NOMO-1 treated with dmso at 0.1 percent for 144 hours (cell line): ENCODE results near the gene PEX11A.

ENCODE experiments used
- DNase-seq: peaks from one replicate; lab custom pipeline; 2025; ENCODE audit not compliant: unreplicated experiment; lab: John Stamatoyannopoulos, UW

The PEX11A gene

GRCh38 chr15:89677381-89677780, 13.2 kb downstream of the PEX11A start:
- no peak for DNase-seq

DNA sequence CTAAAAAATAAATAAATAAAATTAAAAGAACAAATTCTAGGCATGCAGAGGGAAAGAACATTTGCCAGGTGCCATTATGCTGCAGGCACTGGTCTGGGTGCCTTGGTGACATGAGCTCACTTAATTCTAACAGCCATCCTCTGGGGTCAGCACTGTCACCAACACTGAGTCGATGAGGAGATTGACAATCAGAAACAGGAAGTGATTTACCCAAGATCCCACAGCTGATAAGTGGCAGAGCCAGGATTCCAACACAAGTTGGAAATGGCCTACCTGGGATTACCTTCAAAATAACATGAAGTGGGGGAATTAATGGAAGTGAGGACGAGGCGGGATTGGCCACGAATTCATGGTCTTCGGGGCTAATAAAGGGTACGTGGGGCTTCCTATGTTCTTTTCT, 14.9 kb downstream of the PEX11A start:
- DNase-seq = no peak

- no peak for DNase-seq
These were observed 16.0 kb downstream of the PEX11A start for GRCh38 chr15:89674526-89674925.

GRCh38 chr15:89673165-89673512, 17.4 kb downstream of the PEX11A start:
- no peak for DNase-seq

GRCh38 chr15:89672221-89673164, 18.1 kb downstream of the PEX11A start:
- no peak for DNase-seq

DNA sequence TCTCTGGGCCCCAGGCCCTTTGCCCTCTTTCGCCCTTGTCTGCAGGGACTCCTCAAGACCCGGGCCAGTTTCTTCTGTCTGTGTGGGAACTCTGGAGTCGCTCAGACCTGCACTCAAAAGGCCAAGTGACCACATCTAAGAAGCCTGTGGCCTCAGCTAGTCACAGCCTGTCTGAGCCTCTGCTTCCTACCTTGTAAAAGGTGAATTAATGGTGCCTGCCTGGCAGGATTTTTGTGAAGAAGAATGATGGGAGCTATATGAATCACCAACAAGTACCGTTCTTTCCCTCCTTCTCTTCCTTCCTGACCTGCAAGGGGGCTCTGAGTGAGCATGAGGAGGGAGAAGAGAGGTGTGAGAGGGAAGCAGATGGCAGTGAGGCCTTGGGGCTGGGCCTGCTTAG, 18.9 kb downstream of the PEX11A start:
- DNase-seq = no peak

DNA sequence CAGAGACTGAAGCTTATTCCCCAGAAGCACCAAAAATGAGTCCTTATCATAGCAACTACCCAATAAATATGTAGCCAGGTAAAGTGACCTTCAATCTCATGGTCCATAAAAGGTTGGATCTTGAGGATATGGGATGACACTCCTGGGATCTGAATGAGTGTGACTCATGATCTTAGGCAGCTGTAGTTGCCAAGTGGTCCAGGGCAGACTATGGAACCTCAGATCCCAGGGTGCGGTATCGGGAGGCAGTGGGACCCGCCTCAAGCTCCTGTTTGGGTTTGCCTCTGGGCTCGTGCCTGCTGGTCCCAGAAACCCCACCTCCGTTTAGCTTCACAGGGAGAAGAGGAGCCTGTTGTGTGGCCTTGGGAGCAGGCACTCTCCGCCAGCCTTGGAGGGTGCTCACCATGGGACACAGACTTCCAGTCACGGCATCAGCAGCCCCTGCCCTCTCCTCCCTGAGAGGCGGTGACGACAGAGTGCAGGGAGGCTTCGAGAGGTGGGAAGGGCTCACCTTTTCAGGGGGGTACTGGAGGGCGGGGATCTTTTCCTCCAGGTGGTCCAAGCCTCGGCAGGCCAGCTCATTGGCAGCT, 19.5 kb downstream of the PEX11A start:
- DNase-seq = no peak

- DNase-seq = no peak
These were observed 20.6 kb downstream of the PEX11A start for GRCh38 chr15:89669941-89670340.

DNA sequence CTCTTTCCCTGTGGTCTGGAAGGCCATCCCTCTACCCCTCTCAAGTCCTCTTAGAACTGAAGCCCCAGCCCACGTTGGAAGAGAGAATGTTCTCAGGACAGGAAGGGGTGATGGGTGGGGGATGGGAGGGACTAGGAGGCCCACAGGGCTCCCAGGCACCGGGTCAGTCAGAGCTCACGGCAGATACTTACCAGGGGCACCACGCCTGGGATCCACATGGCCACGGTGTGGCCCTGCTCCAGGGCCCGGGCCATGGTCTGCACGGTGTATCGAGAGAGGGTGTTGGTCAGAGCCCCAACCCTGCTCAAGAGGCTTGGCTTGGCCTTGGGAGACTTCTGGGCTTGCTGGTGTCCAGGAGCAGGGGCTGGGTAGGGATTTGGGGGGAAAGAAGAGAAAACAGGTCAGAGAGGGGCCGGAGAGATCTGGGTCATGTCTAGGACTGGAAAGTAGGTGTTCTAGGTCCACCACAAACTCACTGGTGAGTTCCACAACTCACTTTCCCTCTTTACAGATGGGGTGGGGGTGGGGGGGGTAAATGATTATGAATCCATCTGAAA, 21.2 kb downstream of the PEX11A start:
- no peak for DNase-seq

DNA sequence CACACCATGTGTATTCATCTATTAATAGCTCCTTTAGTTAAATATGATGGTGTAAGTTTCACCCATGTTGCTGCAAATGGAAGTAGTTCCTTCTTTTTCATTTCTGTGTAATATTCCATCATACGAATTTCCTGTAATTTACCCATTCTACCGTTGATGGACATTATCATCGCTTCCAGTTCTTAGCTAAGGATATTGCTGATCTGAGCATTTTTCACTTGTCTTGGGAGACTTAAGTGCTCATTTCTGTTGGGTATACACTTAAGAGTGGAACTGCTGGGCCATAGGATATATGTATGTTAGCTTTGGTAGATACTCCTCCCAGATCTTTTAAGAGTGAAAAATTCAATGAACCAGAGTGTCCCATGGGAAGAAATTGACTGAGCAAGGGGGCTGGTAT, 22.4 kb downstream of the PEX11A start:
- DNase-seq = no peak

DNA sequence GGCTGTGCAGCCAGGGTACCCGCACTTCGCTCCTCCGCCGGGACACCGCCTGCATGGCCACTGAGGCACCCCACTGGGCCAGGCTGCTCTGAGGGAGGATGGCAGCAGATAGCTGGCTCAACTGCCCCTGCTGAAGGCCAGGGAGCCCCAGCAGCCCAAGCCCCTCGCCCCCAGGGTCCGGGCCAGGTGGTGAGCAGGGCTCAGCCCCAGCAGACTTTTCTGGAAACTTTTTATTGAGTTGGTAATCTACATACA, 22.9 kb downstream of the PEX11A start:
- no peak for DNase-seq

GRCh38 chr15:89666858-89667705, 23.5 kb downstream of the PEX11A start:
- DNase-seq = no peak

- no peak for DNase-seq
These were observed 24.2 kb downstream of the PEX11A start for GRCh38 chr15:89666184-89666857.

DNA sequence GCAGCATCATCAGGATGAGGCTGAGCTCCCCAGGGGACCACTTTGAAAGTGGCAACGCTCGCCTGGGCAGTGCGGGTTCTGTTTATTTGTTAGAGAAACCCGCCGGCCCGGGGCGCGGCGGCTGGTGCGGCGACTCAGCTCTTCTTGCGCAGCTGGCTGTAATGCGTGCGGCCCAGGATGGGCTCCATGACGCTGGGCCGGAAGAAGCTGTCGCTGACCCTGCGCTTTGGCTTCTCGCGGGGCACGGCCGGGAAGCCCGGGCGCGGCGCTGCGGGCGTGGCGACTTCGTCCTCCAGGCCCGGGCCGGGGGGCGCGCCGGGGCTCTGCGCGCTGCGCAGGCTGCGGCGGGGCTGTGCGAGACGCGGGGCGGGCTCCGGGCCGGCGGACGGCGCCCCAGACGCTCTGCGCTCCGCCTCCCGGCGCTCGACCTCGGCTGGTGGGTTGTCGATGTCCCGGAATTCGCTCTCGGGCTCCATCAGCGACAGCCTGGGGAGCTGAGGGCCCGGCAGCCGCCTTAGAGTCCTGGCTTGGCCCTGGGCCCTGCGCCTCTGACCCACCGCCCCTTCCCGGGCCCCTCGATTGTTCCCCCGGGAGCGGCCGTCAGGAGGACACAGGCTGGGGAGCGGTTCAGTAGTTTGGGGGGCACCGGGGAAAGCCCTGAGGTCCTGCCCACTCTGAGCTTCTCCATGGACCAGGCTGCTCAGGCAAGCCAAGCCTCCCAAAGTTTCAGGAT, 24.9 kb downstream of the PEX11A start:
- no peak for DNase-seq

GRCh38 chr15:89664441-89665350, 25.9 kb downstream of the PEX11A start:
- DNase-seq = no peak

DNA sequence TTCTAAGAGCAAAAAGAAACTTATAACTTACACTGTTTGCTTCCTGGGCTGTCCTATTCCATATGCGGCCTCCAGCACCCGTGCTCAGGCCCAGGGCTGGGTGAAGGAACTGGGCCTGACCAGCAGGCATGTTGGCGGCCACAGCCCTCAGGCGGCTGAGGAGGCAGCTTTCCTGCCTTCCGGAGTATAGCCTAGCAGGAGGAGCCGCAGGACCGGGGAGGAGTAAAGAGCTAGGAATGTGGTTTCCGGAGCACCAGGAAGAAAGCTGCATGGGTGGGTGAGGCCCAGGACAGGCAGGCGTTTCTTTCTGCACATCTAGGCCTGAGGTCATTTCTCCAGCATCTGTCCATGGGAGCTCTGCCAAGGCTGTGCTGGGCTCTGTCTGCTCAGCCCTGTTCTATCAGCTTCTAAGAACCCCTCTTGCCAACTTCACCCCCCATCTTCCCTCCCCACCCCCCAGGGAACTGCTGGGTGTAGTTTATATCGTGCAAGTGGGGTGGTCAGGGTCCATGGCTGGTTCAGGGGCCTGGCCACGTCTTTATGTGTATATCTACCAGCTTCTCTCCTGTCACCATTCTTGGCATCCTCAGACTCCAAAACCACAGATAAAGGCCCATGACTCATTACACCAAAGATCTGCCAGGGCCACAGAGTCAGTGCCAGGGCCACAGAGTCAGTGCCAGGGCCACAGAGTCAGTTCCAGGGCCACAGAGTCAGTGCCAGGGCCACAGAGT, 27.5 kb downstream of the PEX11A start:
- DNase-seq = no peak

DNA sequence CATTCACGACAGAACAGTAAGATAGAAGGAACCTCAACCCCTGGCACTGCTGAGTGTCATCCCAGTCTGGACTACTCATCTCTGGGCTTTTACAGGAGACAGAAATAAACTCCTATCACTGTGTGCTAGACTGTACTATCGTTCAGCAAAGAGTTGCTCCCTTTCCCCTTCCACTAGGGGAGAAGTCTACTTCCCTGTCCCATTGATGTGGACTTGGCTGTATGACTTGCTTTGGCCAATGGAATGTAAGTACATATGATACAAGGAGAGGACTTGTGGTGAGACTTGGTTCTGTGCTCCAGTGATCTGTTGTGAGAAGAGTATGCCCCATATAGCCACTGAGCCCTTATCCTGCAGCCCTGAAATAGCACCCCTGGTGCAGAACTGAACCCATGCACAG, 30.0 kb downstream of the PEX11A start:
- DNase-seq = no peak

DNA sequence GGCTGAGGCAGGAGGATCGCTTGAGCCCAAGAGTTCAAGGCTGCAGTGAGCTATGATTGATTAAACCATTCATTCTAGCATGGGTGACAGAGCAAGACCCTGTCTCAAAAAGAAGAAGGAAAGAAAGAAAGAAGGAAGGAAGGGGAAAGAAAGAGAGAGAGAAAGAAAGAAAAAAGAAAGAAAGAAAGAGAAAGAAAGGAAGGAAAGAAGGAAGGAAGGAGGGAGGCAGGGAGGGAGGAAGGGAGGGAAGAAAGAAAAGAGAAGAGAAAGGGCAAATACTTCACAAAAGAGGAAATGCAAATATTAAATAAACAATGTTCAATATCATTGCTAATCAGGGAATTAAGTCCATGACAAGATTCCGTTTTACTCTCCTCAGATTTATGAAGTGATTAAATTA, 31.3 kb downstream of the PEX11A start:
- DNase-seq = no peak

DNA sequence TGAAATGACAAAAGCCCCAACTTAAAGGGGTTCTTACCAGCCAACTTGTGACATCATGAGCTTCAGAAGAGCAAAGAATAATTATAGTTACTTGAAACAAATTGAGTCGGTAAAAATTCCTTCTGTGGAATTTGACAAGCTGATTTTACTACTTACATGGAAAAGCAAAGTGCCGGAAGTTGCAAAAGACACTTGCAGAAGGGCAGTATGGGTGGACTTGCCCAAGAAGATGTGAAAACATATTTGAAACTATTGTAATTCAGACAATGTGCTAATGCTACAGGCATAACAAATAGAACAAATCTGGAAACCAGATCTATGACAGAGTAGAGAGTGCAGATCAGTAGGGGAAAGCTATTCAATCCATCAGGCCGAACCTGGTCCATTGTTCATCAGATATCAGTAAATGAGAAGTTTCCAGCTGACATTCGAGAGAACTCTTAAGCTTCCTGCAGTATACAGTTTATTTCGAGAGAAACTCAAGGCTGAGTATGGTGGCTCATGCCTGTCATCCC, 32.8 kb downstream of the PEX11A start:
- no peak for DNase-seq
